ENCODE results near the gene GRIK5.

The GRIK5 gene

DNA sequence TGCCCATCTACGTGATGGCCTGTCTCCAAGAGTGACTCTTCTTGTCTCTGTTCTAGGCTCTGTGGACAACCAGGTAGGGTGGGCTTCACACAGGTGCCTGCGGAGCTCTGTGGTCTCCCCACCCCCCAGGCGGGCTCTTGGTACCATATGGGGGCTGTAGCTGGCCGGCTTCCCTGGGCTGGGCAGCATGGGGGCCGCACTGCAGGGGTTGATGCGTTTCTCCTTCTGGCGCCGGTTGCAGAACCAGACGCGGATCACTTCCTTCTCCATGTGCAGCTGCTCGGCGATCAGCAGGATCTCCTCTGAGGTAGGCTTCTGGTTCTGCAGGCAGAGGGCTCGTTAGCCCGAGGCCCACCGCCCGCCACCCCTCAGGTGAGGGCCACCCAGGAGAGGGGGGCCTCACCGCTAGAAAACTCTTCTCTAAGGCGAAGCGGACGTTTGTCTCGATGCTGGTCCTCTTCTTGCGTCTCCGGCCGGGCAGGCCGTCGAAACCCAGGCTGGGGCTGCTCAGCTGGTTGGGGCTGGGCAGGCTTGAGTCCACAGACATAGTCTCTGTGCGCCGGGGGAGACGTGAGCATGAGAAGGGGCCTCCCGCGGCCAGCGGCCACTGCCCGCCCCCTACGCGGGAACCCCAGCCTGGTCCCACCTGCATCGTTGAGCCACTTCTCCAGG is 25.3 kb upstream of the GRIK5 start:
- TF ChIP-seq ZFX (IDR thresholded peaks at IDR 0.05) (no peak), CTCF (conservative IDR thresholded peaks at IDR 0.05) (no peak)
- no peak overlapping the region for H3K27ac ChIP-seq

GRCh38 chr19:42093926-42094325 is 23.9 kb upstream of the GRIK5 start:
- no peak for TF ChIP-seq CTCF (conservative IDR thresholded peaks at IDR 0.05)
- H3K27ac ChIP-seq, result no peak overlapping the region

DNA sequence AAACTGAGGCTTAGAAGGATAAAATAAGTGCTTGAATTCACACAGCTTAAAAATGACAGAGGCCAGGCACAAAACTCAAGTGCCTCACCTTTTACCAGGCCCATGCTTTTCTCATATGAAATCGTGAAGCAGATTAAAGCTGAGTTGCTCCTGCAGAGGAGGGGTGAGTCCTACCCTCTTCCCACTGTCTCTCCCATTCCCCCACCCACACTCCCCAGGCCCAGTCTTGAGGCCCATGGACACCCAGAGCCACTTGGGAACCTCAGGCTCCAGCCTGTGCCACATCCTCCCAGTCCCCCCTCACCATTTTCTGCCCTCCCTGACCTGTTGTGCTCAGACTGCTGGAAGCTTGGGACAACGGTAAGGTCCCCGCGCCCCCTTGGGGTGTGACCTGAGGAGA is 23.5 kb upstream of the GRIK5 start:
- no peak for TF ChIP-seq CTCF (conservative IDR thresholded peaks at IDR 0.05)
- no peak for TF ChIP-seq ZFX (IDR thresholded peaks at IDR 0.05)
- H3K27ac ChIP-seq, result no peak overlapping the region

DNA sequence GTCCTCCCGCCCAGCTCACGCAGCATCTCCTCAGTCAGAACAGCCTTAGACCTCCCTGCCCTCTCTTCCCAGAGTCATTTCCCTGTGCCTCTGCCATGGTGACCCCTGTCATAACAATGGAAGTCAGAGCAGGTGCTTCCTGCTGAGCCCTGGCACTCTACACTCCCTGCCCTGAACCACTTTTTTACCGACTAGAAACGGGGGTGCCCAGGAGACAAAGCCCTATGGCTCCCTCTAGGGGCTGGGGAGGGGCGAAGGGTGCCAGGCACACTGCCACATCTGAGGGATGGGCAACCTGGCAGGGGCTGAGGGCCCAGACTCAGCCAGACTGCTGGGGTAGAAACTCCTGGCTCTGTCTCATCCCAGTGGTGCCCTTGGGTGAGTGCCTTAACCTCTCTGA is 22.3 kb upstream of the GRIK5 start:
- H3K27ac ChIP-seq, result no peak overlapping the region
- TF ChIP-seq ZFX (IDR thresholded peaks at IDR 0.05) (no peak), CTCF (conservative IDR thresholded peaks at IDR 0.05) (peak; percentile 31; the same call in 1 of the 2 replicates)

- no peak overlapping the region for H3K27ac ChIP-seq
- TF ChIP-seq ZFX (IDR thresholded peaks at IDR 0.05) (no peak), CTCF (conservative IDR thresholded peaks at IDR 0.05) (no peak)
Measured at GRCh38 chr19:42091742-42092141, 21.7 kb upstream of the GRIK5 start.

DNA sequence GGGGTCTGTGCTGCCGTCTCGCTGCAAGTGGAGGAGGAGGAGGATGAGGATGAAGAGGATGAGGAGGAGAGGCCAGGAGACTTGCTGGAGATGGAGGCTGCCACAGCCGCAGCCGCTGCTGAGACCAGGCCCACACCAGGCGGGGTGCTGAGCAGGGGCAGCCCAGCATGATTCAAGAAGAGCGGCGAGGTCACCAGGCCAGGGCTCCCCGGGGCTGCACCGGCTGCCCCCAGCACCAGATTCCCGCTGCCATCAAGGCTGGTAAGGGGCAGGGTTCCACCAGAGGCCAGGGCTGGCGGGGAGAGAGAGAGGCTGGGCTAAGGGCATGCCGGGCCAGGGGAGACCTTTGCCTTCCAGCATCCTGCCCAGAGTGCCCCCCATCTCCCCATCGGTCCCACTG is 21.3 kb upstream of the GRIK5 start:
- H3K27ac ChIP-seq, result no peak overlapping the region
- TF ChIP-seq ZFX (IDR thresholded peaks at IDR 0.05), result no peak

GRCh38 chr19:42090672-42091071 is 20.7 kb upstream of the GRIK5 start:
- H3K27ac ChIP-seq, result no peak overlapping the region

More at GRCh38 chr19:42090672-42091071, 20.7 kb upstream of the GRIK5 start:
- TF ChIP-seq CTCF (conservative IDR thresholded peaks at IDR 0.05), result no peak
- TF ChIP-seq ZFX (IDR thresholded peaks at IDR 0.05), result no peak
